NCI-H2227 (cell line): ENCODE results near the gene TCHP.

ENCODE experiments used
- DNase-seq: peaks from one replicate; lab custom pipeline; 2025; ENCODE audit not compliant: unreplicated experiment; lab: John Stamatoyannopoulos, UW

Gene TCHP

GRCh38 chr12:109959411-109960093, 59.5 kb downstream of the TCHP start:
- DNase-seq, result no peak

DNA sequence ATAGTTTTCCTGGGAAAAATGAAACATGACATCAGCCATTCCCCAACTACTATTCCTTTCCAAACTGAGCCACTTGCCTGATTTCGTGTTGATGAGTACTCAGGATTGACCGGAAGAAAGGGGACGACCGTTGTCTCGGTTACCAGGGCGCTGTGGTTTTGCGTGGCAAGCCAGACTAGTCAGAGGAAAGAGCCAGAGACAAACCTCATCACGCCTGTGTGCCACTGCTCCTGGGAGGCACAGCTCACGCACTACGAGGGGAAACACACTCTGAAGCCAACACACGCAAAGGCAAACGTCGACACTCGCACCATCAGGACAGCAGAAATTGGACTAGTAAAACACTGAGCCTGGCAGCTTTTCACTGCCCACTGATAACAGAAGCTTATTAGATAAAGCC, 61.1 kb downstream of the TCHP start:
- DNase-seq, result no peak

- DNase-seq, result no peak
Observed at GRCh38 chr12:109961612-109962011, 61.5 kb downstream of the TCHP start.

GRCh38 chr12:109962398-109962797, 62.3 kb downstream of the TCHP start:
- peak; percentile 44 for DNase-seq

DNA sequence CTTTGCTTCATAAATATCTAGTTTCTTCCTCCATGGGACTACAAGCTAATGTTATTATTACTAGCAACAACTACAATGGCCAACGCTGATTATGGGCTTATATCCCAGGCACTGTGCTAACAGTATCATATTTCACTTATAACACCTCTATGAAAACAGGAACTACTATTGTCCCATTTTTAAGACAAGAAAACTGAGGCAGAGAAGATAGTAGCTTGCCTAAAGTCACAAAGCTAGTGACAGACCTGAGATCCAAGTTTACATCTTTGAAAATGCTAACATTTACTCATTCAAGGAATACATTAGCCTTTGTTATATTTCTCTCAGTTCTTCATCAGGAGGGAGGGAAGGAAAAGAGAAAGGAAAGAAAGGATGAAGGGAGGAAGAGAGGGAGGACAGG, 63.3 kb downstream of the TCHP start:
- DNase-seq, result no peak

DNA sequence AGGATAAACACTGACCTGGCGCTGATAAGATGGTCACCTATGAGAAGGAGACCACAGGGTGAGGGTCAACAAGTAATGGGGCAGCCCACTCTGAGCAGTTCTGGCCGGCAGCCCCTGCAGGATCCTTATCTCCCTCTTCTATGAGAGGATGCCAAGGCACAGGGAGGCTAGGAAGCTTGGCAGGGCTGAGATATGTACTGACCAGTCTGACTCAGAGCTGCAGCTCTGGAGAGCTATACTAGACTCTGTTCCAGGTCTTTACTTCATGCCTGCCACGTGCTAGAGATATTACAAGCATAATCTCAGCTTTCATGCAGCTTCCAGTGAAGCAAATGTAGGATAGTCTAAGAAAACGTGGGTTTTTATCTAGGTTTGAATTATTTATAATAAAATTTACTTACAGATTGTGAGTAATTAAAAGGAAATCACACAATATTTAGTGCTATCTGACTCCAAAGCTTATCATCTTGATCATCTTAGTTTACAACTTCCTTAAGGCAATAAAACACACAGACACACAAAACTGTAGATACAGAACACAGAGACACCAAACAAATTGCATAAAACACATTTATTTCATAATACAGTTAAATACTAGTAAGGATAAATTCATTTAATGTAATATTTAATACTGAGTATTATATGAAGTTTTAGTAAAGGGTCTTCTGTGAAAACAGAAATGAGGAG, 63.8 kb downstream of the TCHP start:
- DNase-seq, result no peak

- DNase-seq, result no peak
Observed at GRCh38 chr12:109966546-109966945, 66.5 kb downstream of the TCHP start.

DNA sequence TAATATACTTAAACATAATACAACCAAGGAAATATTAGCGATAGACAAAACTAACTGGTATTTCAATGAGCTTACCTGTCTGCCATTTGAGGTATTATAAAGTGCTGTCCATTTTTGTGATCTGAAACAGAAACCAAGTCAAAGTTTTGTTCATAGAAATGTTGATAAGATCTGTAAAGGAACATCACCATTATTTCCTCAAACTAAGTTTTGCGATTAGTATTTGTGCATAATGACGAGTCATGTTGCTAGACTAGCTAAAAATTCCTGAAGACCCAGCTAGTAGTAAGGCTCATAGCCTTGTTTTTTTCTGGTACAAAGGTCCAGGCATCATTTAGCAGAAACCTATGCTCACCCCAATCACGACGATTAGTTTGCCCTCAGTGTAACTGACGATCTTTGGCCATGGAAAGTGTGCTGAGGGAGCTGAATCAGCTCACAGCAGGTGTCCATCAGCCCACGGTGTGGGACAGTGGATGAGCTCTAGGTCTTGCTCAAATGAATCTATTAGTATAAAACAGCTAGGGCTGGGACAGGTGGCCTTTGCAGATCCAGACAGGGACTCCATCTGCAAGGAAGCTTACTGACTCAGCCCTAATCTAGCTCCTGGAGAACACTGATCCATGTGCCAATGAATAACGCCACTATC, 67.4 kb downstream of the TCHP start:
- no peak for DNase-seq
